Activated naive CD4-positive, alpha-beta T cell treated with anti-CD3 and anti-CD28 coated beads, Interleukin-2, amount 10 ng/mL, durations not matched to agents 7 days and 5 days (primary cell): ENCODE results near the gene SLC35F6.
"Not testable (repeated sequence)": the region's sequence is repeated elsewhere in the genome, so short reads cannot be mapped to it uniquely, and the experiment has no call there.

Source experiments
- CTCF ChIA-PET: fragments of 350-600 bp; sonication (Branson Sonifier 250); formaldehyde crosslinking; loops from one replicate; lab custom pipeline; 2021; ENCODE audit warnings: antibody characterized with exemption; lab: Charles Lee
- DNase-seq: peaks from one replicate; pipeline ENCODE4 v3.0.0-alpha.2; 2020
- H3K27ac Mint-ChIP-seq: one replicate; pipeline ENCODE4 v1.8.0; 2021; ENCODE audit warnings: mild to moderate bottlenecking, moderate library complexity, mixed read lengths
- H3K27me3 Mint-ChIP-seq: one replicate; pipeline ENCODE4 v1.8.0; 2021; ENCODE audit warnings: mild to moderate bottlenecking, mixed read lengths
- H3K36me3 Mint-ChIP-seq: one replicate; pipeline ENCODE4 v1.8.0; 2021; ENCODE audit warnings: mixed read lengths
- H3K4me1 Mint-ChIP-seq: one replicate; pipeline ENCODE4 v1.8.0; 2021; ENCODE audit warnings: mixed read lengths
- H3K4me3 Mint-ChIP-seq: one replicate; pipeline ENCODE4 v1.8.0; 2021; ENCODE audit warnings: mild to moderate bottlenecking, moderate library complexity, mixed read lengths
- H3K9me3 Mint-ChIP-seq: one replicate; pipeline ENCODE4 v1.8.0; 2021; ENCODE audit warnings: mixed read lengths

Gene SLC35F6

GRCh38 chr2:26772064-26773001, 8.2 kb downstream of the SLC35F6 start:
- peak overlapping the region; percentile 91 for H3K27ac Mint-ChIP-seq
- H3K9me3 Mint-ChIP-seq = no peaks in the 10 kb centered on the region
- H3K4me1 Mint-ChIP-seq = peaks cover 59% of the 10 kb centered on the region
- peak; percentile 74 for DNase-seq
- no peaks in the 10 kb centered on the region for H3K27me3 Mint-ChIP-seq
- H3K36me3 Mint-ChIP-seq = peaks cover 20% of the 10 kb centered on the region
- H3K4me3 Mint-ChIP-seq = no peak overlapping the region
- CTCF ChIA-PET = interaction anchor here (0.7 to 1.5 kb wide), 3 partner anchors 12 to 27 kb away, joined by 3 to 4 read pairs (median 3); no protein-coding TSS in a partner anchor

DNA sequence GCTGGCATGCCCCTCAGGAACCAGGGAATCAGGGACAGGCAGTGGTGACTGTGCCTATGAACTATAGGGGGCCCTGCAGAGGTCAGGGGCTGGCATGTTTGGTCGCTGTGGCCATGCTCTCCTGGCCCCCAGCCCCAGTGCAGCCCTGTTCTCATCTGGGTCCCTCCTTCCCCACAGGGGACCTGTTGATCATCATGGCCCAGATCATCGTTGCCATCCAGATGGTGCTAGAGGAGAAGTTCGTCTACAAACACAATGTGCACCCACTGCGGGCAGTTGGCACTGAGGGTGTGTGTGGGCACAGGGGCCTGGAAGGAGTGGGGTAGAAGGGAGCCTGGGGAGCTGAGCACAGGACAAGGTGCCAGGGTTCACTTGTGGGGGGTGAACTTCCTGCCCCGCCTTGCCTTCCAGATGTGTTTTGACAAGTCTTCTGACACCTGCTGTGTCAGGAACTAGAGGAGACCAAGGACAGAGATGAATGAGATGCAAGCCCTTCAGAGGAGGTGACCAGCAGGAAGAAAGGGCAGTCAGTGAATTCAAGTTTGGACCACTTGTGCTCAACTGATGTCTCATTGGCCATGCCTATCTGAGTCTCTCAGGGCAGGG, 12.2 kb downstream of the SLC35F6 start:
- H3K27ac Mint-ChIP-seq = peak overlapping the region; percentile 39
- CTCF ChIA-PET = interaction anchor here (0.7 to 0.9 kb wide), 2 partner anchors 41 to 171 kb away, joined by 3 to 4 read pairs; no protein-coding TSS in a partner anchor
- H3K36me3 Mint-ChIP-seq = peaks cover 38% of the 10 kb centered on the region

GRCh38 chr2:26778098-26778497, 14.0 kb downstream of the SLC35F6 start:
- no peaks in the 10 kb centered on the region for H3K27me3 Mint-ChIP-seq
- H3K4me3 Mint-ChIP-seq = no peak overlapping the region
- H3K36me3 Mint-ChIP-seq = peaks cover 32% of the 10 kb centered on the region
- peaks cover 16% of the 10 kb centered on the region for H3K4me1 Mint-ChIP-seq
- H3K9me3 Mint-ChIP-seq = no peaks in the 10 kb centered on the region
- no peak overlapping the region for H3K27ac Mint-ChIP-seq
- DNase-seq = no peak
- CTCF ChIA-PET = no interaction called here

More for the DNA sequence above, 12.2 kb downstream of the SLC35F6 start:
- H3K4me1 Mint-ChIP-seq = peaks cover 34% of the 10 kb centered on the region
- no peak for DNase-seq
- no peak overlapping the region for H3K4me3 Mint-ChIP-seq
- no peaks in the 10 kb centered on the region for H3K27me3 Mint-ChIP-seq
- H3K9me3 Mint-ChIP-seq = no peaks in the 10 kb centered on the region

- peaks cover 32% of the 10 kb centered on the region for H3K36me3 Mint-ChIP-seq
- CTCF ChIA-PET = no interaction called here
- no peak overlapping the region for H3K27ac Mint-ChIP-seq
- no peak for DNase-seq
- H3K4me3 Mint-ChIP-seq = no peak overlapping the region
- H3K27me3 Mint-ChIP-seq = no peaks in the 10 kb centered on the region
- H3K4me1 Mint-ChIP-seq = peaks cover 16% of the 10 kb centered on the region
- no peaks in the 10 kb centered on the region for H3K9me3 Mint-ChIP-seq
These were observed 14.4 kb downstream of the SLC35F6 start for GRCh38 chr2:26778507-26778906.

GRCh38 chr2:26780203-26780760, 16.2 kb downstream of the SLC35F6 start:
- no peak for DNase-seq
- Mint-ChIP-seq H3K9me3 (no peaks in the 10 kb centered on the region), H3K27ac (no peak overlapping the region), H3K4me1 (peaks cover 22% of the 10 kb centered on the region), H3K36me3 (peaks cover 32% of the 10 kb centered on the region), H3K4me3 (no peak overlapping the region), H3K27me3 (no peaks in the 10 kb centered on the region)
- CTCF ChIA-PET = interaction anchor here (0.6 kb wide), 1 partner anchor 9 kb away, joined by 3 read pairs; no protein-coding TSS in a partner anchor

- H3K27me3 Mint-ChIP-seq = no peaks in the 10 kb centered on the region
- H3K36me3 Mint-ChIP-seq = peaks cover 27% of the 10 kb centered on the region
- CTCF ChIA-PET = no interaction called here
- H3K9me3 Mint-ChIP-seq = no peaks in the 10 kb centered on the region
- peak overlapping the region; percentile 62 for H3K27ac Mint-ChIP-seq
- no peak overlapping the region for H3K4me3 Mint-ChIP-seq
- peaks cover 24% of the 10 kb centered on the region for H3K4me1 Mint-ChIP-seq
- no peak for DNase-seq
These were observed 19.0 kb downstream of the SLC35F6 start for GRCh38 chr2:26782876-26783704.

DNA sequence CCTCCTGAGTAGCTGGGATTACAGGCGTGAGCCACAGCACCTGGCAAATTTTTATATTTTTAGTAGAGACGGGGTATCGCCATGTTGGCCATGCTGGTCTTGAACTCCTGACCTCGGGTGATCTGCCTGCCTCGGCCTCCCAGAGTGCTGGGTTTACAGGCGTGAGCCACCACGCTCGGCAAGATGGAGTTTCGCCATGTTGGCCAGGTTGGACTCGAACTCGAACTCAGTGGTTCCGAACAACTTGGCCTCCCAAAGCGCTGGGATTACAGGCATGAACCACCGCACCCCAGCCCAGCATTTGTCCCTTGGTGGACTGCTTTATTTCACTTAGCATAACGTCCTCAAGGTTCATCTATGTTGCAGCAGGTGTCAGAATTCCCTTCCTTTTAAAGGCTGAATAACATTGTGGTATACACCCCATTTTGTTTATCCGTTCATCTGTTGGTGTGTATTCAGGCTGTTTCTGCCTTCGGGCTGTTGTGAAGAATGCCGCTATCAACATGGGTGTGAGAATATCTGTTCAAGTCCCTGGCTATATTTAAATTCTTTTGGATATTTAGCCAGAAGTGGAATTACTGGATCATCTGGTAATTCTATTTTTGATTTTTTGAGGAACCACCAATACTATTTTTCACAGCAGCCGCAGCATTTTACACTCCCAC, 20.6 kb downstream of the SLC35F6 start:
- Mint-ChIP-seq H3K4me3 (peak overlapping the region; percentile 77), H3K36me3 (peaks cover 32% of the 10 kb centered on the region), H3K4me1 (peaks cover 40% of the 10 kb centered on the region), H3K27ac (peak overlapping the region; percentile 89), H3K9me3 (no peaks in the 10 kb centered on the region), H3K27me3 (no peaks in the 10 kb centered on the region)
- no peak for DNase-seq
- CTCF ChIA-PET = interaction anchor here (0.6 kb wide), 1 partner anchor 13 kb away, joined by 3 read pairs; no protein-coding TSS in a partner anchor

- Mint-ChIP-seq H3K4me1 (peaks cover 44% of the 10 kb centered on the region), H3K27ac (peak within 1 kb of the TSS; percentile 89), H3K4me3 (peak within 1 kb of the TSS; percentile 86), H3K36me3 (peaks cover 29% of the 10 kb centered on the region), H3K27me3 (no peaks in the 10 kb centered on the region), H3K9me3 (peaks cover under 1% of the 10 kb centered on the region)
- peak; percentile 97 for DNase-seq
- CTCF ChIA-PET = interaction anchor here (1.2 kb wide), 1 partner anchor 15 kb away, joined by 3 read pairs; no protein-coding TSS in a partner anchor
These were observed 21.5 kb downstream of the SLC35F6 start, which contains the start of gene CENPA for GRCh38 chr2:26785431-26786206. CENPA (plus strand) TSS chr2:26786056; CDS start chr2:26786197, 141 bp downstream.

- Mint-ChIP-seq H3K4me3 (peak overlapping the region; percentile 86), H3K27me3 (no peaks in the 10 kb centered on the region), H3K4me1 (peaks cover 48% of the 10 kb centered on the region), H3K27ac (peak overlapping the region; percentile 80), H3K9me3 (peaks cover 3% of the 10 kb centered on the region), H3K36me3 (peaks cover 37% of the 10 kb centered on the region)
- DNase-seq = peak; percentile 57
- CTCF ChIA-PET = interaction anchor here (1.2 kb wide), 1 partner anchor 15 kb away, joined by 3 read pairs; no protein-coding TSS in a partner anchor
These were observed 22.3 kb downstream of the SLC35F6 start for GRCh38 chr2:26786207-26787028.

- no peak overlapping the region for H3K4me3 Mint-ChIP-seq
- DNase-seq = no peak
- peaks cover 28% of the 10 kb centered on the region for H3K4me1 Mint-ChIP-seq
- CTCF ChIA-PET = no interaction called here
- H3K36me3 Mint-ChIP-seq = peaks cover 72% of the 10 kb centered on the region
- H3K27ac Mint-ChIP-seq = peak overlapping the region; percentile 16
- H3K9me3 Mint-ChIP-seq = peaks cover 3% of the 10 kb centered on the region
- H3K27me3 Mint-ChIP-seq = no peaks in the 10 kb centered on the region
These were observed 28.6 kb downstream of the SLC35F6 start for GRCh38 chr2:26792720-26793119.

GRCh38 chr2:26793518-26793917, 29.4 kb downstream of the SLC35F6 start:
- Mint-ChIP-seq H3K36me3 (peaks cover 69% of the 10 kb centered on the region), H3K4me3 (no peak overlapping the region), H3K27ac (no peak overlapping the region), H3K27me3 (no peaks in the 10 kb centered on the region), H3K9me3 (peaks cover 3% of the 10 kb centered on the region), H3K4me1 (peaks cover 20% of the 10 kb centered on the region)
- DNase-seq = no peak
- CTCF ChIA-PET = no interaction called here

DNA sequence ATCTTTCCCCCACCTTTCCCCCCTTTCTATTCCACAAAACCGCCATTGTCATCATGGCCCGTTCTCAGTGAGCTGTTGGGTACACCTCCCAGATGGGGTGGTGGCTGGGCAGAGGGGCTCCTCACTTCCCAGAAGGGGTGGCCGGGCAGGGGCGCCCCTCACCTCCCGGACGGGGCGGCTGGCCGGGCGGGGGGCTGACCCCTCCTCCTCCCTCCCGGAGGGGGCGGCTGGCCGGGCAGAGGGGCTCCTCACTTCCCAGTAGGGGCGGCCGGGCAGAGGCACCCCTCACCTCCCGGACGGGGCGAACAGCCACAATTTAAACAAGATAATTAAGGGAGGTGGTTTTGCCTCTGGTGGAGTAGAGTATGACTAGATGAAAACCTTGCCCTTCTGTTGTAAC, 31.1 kb downstream of the SLC35F6 start:
- peaks cover 61% of the 10 kb centered on the region for H3K36me3 Mint-ChIP-seq
- H3K27me3 Mint-ChIP-seq, DNase-seq, H3K4me1 Mint-ChIP-seq, H3K27ac Mint-ChIP-seq, H3K4me3 Mint-ChIP-seq, CTCF ChIA-PET, H3K9me3 Mint-ChIP-seq: not testable (repeated sequence)
